ENCODE measurements around the gene RBL2. TPM values are rescaled to one million over a fixed set of nuclear protein-coding genes. Genes with fewer than 3 reads are reported as not detected.

The RBL2 gene, protein sequence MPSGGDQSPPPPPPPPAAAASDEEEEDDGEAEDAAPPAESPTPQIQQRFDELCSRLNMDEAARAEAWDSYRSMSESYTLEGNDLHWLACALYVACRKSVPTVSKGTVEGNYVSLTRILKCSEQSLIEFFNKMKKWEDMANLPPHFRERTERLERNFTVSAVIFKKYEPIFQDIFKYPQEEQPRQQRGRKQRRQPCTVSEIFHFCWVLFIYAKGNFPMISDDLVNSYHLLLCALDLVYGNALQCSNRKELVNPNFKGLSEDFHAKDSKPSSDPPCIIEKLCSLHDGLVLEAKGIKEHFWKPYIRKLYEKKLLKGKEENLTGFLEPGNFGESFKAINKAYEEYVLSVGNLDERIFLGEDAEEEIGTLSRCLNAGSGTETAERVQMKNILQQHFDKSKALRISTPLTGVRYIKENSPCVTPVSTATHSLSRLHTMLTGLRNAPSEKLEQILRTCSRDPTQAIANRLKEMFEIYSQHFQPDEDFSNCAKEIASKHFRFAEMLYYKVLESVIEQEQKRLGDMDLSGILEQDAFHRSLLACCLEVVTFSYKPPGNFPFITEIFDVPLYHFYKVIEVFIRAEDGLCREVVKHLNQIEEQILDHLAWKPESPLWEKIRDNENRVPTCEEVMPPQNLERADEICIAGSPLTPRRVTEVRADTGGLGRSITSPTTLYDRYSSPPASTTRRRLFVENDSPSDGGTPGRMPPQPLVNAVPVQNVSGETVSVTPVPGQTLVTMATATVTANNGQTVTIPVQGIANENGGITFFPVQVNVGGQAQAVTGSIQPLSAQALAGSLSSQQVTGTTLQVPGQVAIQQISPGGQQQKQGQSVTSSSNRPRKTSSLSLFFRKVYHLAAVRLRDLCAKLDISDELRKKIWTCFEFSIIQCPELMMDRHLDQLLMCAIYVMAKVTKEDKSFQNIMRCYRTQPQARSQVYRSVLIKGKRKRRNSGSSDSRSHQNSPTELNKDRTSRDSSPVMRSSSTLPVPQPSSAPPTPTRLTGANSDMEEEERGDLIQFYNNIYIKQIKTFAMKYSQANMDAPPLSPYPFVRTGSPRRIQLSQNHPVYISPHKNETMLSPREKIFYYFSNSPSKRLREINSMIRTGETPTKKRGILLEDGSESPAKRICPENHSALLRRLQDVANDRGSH
- total RNA-seq, result 44.7 and 44.8 TPM in 2 replicates

DNA sequence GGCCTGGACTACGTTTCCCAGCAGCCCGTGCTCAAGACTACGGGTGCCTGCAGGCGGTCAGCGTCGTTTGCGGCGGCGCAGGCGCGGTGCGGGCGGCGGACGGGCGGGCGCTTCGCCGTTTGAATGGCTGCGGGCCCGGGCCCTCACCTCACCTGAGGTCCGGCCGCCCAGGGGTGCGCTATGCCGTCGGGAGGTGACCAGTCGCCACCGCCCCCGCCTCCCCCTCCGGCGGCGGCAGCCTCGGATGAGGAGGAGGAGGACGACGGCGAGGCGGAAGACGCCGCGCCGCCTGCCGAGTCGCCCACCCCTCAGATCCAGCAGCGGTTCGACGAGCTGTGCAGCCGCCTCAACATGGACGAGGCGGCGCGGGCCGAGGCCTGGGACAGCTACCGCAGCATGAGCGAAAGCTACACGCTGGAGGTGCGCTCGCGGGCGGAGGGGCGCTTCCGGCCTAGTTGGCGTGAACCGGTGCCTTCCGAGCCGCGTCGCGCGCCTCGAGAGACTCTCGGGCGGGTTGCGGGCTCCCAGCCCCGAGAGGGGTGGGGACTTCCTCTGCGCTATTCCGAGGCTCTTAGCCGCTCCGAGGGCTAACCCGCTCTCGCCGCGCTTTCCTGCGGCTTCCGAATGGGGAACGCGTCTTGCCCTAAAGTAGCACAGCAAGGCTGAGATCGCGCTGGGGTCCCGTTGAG is at the start of gene RBL2:
RBL2 (plus strand) TSS at position 95 of the 689 bp plus-strand sequence; CDS start at position 181, 86 bp downstream.

DNA sequence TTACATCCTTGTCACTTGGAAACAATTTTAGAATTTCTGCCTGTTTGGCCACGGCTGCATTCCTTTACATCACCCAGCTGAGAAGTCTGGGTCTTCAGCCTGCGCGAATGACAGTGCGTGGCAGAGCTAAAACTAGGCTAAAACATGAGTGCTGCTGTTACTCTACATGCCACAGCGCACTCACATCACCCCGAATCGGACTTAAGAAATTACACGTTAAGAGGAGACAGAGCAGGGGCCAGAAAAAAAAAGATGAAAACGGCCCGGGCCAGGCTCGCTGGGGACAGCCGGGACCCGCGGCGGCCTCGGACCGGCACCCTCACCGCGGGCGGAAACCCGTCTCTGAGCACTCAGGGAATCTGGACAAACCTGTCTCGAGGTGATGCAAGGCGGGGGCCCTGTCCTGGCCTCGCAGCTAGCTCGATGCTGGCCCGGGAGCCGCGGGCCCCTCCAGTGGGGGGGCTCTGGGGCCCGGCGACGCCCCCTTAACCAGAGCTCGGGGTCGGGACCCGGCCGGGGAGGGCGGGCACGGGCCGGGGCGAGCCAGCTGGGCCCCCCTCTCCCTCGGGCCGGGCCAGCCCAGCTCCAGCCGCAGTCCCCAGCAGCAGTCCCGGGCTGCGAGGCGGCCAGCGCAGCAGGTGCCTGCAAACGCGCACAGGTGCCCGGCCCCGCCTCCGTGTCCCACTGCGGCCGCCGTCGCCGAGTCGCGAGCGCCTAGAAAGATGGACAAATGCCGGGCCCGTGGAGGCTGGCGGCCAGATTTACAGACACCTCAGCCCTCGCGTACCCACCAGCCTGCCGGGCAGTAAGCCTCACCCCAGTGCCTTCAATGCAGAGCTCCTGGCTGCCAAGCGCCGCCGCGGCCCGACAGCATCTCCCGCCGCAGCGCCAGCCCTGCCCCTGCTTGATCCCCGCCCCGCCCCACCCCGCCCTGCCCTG is 68.3 kb downstream of the RBL2 start, which contains the start of gene AKTIP:
AKTIP (minus strand) TSS at position 879 of the 939 bp plus-strand sequence. CDS start 2,950 bp downstream, outside the sequence.

Small RNA genes within 50 kb of the gene (small RNA-seq; reads per million reads assigned to genes)
- gene RNU6-1153P, result not detected

Other genes starting within 250 kb of the RBL2 start
- 19.6 and 34.7 TPM in 2 replicates for gene AKTIP, start 68.7 kb downstream of the RBL2 start, total RNA-seq